HL-60/S4 (cell line): ENCODE results near the gene NDUFS4.
"Not testable (repeated sequence)": the region's sequence is repeated elsewhere in the genome, so short reads cannot be mapped to it uniquely, and the experiment has no call there.

Experiments used
- in situ Hi-C: fragments of 300-500 bp; cut with MboI; formaldehyde crosslinking; loops from 2 replicates; pipeline ENCODE4 v1.14.3; 2022; ENCODE audit warnings: low sequenced_read_pairs

NDUFS4 gene

DNA sequence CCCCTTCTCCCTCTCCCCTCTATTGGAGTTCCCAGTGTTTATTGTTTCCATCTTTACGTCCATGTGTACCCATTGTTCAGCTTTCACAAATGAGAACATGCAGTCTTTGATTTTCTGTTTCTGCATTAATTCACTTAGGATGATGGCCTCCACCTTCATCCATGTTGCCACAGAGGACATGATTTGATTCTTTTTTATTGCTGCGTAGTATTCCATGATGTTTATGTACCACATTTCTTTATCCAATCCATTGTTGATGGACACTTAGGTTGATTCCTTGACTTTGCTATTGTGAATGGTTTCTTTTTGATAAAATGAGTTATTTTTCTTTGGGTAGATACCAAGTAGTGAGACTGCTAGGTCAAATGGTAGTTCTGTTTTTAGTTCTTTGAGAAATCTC lies 88.9 kb downstream of the NDUFS4 start:
- in situ Hi-C loops, result no loop called here

DNA sequence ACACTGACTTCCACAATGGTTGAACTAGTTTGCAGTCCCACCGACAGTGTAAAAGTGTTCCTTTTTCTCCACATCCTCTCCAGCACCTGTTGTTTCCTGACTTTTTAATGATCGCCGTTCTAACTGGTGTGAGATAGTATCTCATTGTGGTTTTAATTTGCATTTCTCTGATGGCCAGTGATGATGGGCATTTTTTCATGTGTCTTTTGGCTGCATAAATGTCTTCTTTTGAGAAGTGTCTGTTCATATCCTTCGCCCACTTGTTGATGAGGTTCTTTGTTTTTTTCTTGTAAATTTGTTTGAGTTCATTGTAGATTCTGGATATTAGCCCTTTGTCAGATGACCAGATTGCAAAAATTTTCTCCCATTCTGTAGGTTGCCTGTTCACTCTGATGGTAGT lies 100.1 kb downstream of the NDUFS4 start:
- in situ Hi-C loops, result not testable (repeated sequence)

DNA sequence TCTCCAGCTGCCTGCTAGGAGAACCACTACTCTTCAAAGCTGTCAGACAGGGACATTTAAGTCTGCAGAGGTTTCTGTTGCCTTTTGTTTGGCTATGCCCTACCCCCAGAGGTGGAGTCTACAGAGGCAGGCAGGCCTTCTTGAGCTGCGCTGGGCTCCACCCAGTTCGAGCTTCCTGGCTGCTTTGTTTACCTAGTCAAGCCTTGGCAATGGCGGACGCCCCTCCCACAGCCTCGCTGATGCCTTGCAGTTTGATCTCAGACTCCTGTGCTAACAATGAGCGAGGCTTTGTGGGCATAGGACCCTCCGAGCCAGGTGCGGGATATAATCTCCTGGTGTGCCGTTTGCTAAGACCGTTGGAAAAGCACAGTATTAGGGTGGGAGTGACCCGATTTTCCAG lies 104.9 kb downstream of the NDUFS4 start:
- in situ Hi-C loops, result not testable (repeated sequence)

DNA sequence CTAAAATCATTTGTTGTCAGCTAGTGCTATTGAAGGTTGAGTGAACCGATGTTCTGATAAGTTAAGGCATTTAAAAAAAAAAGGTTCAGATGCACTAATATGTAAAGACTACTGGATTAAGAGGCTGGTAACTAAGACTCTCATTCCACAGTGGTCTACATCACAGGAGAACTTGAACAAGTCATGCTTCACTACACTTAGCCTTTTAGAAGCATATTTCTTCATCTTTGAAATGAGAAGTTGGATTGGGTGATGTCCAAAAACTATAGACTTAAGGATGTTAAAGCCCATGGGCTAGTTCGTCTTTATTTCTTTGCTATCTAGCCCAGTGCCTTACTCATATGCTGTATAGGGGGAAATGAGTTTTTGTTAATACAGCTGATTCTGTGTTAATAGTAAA lies 107.2 kb downstream of the NDUFS4 start:
- in situ Hi-C loops, result no loop called here

DNA sequence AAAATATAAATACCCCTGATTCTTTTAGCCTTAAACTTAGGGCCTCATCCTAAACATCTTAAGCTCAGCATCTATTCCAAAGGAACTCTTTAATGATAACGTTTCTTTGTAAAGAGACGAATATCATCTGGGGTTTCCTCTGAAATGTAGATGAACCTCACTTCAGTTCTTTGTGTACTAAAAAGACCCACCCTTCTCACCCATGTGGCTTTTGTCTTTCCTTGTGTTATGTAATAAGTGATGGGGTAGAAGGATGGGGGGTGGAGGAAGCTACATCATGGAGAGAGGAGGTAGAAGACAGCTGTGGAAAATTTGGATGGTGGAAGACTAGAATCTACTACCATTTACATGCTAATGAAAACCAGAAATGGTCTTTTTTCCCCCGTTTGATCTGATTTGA lies 111.0 kb downstream of the NDUFS4 start:
- in situ Hi-C loops, result no loop called here

DNA sequence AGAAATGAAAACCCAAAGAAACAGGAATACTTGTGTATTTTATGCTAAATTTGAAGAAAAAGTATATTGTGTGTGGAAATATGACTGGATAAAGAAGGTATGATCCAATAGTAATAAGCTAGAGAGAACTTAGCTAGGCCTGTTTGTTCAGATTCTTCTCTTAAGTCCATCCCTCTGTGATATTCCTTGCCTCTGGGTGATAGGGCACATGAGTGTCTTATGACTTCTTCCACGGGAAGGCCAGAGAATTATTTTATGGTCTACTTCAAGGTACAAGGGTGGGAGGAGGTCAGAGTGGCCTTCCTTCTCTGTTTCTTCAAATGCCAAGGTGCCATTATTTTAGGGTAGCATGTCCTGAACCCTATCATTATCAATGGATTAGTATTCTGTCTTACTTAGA lies 113.7 kb downstream of the NDUFS4 start:
- in situ Hi-C loops, result no loop called here

DNA sequence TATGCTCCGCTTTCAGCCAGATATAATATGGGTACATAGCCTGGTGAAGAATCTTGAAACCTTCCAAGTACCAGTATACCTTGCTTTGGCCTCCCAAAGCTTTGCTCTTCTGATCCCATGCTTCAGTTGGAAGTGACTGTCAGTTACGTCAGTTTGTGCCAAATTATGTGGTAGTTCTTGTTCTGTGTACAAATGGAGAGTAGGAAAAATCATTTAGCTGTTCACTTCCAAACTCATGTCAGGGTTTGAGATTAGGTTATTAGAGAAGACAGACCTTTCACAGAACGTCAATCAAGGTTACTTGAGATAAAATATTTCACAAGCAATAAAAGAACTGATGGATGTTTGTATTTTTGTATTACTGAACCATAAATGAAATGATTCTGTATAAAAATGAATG lies 117.2 kb downstream of the NDUFS4 start:
- in situ Hi-C loops, result no loop called here

DNA sequence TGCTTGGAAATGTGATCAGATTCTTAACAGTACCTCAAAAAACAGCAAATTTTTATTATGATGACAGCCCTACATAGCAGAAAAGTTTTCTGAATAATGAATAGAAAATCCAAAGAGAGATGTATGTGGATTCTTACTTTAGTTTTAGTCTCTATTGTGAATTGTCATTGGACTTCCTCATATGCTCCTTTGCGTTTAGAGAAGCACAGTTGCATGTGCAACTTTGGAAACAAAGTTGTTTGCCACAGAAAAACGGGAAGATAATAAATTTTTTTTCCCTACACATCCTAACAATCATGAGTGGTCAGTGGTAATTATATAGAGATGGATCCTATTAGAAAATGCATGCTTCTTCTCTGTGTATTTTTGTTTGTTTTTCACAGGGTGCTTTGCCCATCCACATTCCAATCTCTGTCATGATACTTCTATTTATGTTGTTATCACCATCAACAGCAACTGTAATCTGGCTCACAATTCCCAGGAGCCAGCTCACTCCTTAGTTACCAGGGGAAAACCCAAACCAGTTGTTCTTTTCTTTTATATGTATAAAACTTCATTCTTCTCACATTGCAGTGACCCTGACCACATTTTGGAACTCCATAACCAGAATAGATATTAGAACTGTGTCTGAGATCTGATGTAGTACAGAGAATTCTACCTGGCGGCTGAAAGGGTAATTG lies 118.7 kb downstream of the NDUFS4 start:
- in situ Hi-C loops, result no loop called here

DNA sequence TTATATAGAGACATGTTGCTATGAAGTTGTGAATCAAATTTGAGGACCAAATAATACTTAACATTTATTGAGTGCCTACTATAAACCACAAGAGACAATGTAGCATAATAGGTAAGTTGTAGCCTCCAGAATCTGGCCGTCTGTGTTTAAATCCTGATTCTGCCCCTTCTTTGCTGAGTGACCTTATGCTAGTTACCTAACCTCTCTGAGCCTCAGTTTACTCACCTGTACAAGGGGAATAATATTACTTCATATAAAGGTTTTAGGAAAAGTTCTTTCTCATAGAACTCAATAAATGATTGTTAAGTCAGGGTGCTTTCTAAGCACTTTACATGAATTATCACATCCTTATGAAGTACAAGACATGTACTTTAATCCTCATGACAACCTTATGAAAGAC lies 120.6 kb downstream of the NDUFS4 start:
- in situ Hi-C loops, result no loop called here

DNA sequence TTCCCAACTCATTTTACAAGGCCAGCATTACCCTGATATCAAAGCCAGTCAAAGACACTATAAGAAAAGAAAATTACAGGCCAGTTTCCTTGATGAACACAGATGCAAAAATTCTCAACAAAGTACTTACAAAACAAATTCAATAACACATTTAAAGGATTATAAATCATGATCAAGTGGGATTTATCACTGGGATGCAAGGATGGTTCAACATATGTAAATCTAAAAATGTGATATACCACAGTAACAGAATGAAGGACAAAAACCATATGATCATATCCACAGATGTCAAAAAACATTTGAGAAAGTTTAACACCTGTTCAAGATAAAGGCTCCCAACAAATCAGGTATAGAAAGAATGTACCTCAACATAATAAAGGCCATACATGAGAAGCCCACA lies 130.6 kb downstream of the NDUFS4 start:
- in situ Hi-C loops, result no loop called here

DNA sequence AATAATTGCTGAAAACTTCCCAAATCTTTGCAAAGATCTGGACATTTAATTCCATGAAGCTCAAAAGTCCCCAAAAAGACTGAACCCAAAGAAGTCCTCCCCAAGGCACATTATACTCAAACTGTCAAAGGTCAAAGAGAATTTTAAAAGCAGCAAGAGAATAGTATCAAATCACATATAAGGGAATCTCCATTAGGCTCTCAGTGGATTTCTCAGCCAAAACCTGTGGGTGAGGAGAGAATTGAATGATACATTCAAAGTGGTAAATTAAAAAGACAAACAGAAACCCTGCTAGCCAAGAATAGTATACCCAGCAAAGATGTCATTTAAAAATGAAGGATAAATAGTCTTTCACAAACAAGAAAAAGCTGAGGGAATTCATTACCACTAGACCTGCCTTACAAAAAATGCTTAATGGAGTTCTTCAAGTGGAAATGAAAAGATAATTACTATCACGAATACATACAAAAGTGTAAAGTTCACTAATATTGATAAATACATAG lies 134.1 kb downstream of the NDUFS4 start:
- in situ Hi-C loops, result no loop called here

DNA sequence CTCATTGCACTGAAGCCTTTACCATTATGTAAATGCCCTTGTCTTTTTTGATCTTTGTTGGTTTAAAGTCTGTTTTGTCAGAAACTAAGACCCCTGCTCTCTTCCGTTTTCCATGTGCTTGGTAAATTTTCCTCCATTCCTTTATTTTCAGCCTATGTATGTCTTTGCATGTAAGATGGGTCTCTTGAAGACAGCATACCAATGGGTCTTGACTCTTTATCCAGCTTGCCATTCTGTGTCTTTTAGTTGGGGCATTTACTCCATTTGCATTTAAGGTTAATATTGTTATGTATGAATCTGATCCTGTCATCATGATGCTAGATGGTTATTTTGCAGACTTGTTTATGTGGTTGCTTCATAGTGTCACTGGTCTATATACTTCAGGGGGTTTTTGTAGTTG lies 150.0 kb downstream of the NDUFS4 start:
- in situ Hi-C loops, result not testable (repeated sequence)

DNA sequence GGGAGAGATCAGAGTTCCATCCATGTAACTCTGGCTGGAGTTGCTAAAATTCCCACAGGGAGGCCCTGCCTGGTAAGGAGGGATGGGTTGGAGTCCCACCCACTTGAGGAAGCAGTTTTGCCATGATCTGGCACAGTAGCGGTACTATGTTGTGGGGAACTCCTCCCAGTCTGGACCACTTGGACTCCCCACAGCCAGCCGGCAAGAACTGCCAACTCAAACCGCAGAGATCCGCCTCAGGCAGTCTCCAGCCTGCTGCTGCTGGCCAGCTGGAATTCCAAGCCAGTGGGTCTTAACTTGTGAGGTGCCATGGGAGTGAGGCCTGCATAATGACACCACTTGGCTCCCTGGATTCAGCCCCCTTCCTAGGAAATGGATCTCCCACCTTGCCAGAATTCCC lies 151.9 kb downstream of the NDUFS4 start:
- in situ Hi-C loops, result no loop called here

DNA sequence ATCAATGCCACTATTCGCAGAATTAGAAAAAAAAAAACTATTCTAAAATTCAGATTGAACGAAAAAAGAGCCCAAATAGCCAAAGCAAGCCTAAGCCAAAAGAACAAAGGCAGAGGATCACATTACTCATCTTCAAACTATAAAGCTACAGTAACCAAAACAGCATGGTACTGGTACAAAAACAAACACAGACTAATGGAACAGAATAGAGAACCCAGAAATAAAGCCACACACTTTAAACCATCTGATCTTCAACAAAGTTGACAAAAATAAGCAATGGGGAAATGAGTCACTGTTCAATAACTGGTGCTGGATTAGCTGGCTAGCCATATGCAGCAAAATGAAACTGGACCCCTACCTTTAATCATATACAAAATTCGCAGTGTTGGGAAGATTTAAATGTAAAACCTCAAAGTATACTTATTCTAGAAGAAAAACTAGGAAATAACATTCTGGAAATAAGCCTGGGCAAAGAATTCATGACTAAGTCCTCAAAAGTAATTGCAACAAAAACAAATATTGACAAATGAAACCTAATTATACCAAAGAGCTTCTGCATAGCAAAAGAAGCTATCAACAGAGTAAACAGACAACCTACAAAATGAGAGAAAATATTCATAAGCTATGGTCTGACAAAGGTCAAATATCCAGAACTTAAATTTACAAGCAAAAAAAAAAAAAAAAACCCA lies 153.7 kb downstream of the NDUFS4 start:
- in situ Hi-C loops, result no loop called here

DNA sequence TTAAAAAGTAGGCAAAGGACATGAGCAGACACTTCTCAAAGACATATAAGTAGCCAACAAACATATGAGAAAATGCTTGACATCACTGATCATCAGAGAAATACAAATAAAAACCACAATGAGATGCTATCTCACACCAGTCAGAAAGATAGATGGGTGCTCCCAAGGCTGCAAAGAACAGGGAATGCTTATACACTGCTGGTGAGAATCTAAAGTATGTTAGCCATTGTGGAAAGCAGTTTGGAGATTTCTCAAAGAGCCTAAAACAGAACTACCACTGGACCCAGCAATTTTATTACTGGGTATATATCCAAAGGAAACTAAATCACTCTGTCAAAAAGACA lies 154.2 kb downstream of the NDUFS4 start:
- in situ Hi-C loops, result no loop called here

DNA sequence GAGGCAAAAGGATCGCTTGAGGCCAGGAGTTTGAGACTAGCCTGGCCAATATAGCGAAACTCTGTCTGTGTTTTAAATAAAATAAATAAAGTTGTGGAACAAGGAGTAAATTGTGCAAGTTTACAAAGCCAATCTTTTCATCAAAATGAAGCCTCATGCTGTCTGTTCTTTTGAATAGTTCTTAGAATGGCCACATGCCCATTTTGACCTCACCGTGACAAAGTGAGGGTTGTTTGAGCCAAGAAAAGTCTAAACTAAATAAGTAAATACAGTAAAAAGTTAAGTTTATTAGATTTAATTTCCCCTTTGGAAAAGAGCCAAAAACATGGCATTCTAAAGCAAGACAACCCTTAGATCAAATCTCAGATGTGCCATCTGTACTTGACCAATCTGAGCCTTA lies 165.7 kb downstream of the NDUFS4 start:
- in situ Hi-C loops, result no loop called here

DNA sequence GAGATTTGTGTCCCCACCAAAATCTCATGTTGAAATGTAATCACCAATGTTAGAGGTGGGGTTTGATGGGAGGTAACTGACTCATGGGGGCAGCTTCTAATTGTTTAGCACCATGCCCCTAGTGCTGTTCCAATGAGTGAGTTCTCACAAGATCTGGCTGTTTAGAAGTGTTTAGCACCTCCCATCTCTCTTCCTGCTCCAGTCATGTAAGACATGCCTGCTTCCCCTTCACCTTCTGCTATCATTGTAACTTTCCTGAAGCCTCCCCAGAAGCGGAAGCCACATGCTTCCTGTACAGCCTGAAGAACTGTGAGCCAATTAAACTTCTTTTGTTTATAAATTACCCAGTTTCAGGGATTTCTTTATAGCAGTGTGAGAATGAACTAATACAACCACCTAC lies 170.5 kb downstream of the NDUFS4 start:
- in situ Hi-C loops, result no loop called here
